ENCODE measurements around the gene MATN1. TPM values are rescaled to one million over a fixed set of nuclear protein-coding genes. Genes with fewer than 3 reads are reported as not detected.

The MATN1 gene
- total and polyA plus RNA-seq, 2 of the 4 experiments (the other 2 are of a cell fraction): 0.27 TPM; not detected in 1

DNA sequence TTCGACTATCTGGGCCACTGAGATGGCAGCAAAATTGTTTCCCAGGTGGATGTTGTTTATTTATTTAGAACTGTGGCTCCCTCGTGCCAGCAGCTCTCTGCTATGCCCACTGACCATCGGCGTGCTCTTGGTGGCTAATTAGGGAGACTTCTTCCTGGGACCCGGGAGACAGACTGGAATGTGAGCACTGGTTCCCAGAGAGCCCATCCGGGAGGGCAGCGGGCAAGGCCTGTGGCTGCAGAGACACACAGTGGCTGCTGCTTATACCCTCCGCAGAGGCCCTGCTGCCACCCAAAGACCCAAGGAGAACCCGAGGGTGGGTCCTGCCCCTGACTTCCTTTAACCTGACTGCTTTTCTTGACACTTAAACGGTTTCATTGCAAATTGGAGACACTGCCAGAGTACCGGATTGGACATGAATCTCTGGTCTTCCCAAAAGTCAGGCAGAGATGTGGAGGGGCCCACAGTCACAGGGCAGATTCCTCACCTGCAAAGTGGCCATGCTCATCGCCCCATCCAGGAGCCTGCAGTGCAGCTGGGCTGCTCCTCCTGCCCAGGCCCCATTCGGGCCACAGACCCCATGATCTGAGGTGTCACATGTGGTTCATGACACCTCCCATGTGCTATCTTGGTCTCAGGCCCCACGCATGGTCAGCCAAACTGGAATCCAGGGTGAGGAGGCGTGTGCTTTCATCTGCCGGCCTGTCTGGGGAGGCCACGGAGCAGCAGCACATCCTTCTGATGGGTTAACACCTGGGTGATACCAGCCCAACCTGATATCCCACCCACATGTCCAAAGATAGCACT lies 5.7 kb upstream of the MATN1 start:
- dilution Hi-C loops (cut with HindIII; ENCODE audit: low sequenced_read_pairs, unreplicated experiment): no loop called here
- no peak overlapping the region for H4K5ac ChIP-seq (ENCODE audit: low read depth, low read length)
- H2BK20ac ChIP-seq (ENCODE audit: low read depth, low read length): no peak overlapping the region
- H2AK5ac ChIP-seq (ENCODE audit: low read depth, low read length): no peak overlapping the region
- ATAC-seq (ENCODE audit: low read depth) (no peak), DNase-seq (no peak)
- H3K4ac ChIP-seq (ENCODE audit: low read depth, low read length): no peak overlapping the region
- H4K20me1 ChIP-seq (ENCODE audit: insufficient read depth, low read length): no peaks in the 10 kb centered on the region
- no peak overlapping the region for H2AK9ac ChIP-seq (replicated peaks; ENCODE audit: low read depth, low read length, poor library complexity)
- no peak overlapping the region for H3K27ac ChIP-seq (ENCODE audit: insufficient read depth, low read length)
- no peak overlapping the region for H2BK15ac ChIP-seq (ENCODE audit: low read depth, low read length)
- H3K27me3 ChIP-seq (ENCODE audit: control insufficient read depth, insufficient read depth, low read length): peaks cover 8% of the 10 kb centered on the region; the same call in 1 of the 2 replicates
- no peak overlapping the region for H3K18ac ChIP-seq (ENCODE audit: low read depth, low read length)
- no peaks in the 10 kb centered on the region for H3K36me3 ChIP-seq (ENCODE audit: control insufficient read depth, insufficient read depth, low read length)
- H4K91ac ChIP-seq (ENCODE audit: insufficient read depth, low read depth, low read length): no peak overlapping the region
- no TSS peak for BruUV-seq (replicated peaks)
- no peak overlapping the region for H2BK120ac ChIP-seq (ENCODE audit: low read depth, low read length)
- H3K4me1 ChIP-seq (ENCODE audit: control insufficient read depth, insufficient read depth, low read length): peaks cover 10% of the 10 kb centered on the region; the same call in 1 of the 2 replicates
- no peak overlapping the region for H3K14ac ChIP-seq (replicated peaks; ENCODE audit: low read depth, low read length)
- 0 out of 2 replicates have a peak, but pooled peaks cover 1% of the 10 kb centered on the region for H3K9me1 ChIP-seq (ENCODE audit: insufficient read depth, low read length)
- H2BK5ac ChIP-seq (ENCODE audit: low read depth, low read length, poor library complexity, severe bottlenecking): no peak overlapping the region
- no peak overlapping the region for H3K56ac ChIP-seq (ENCODE audit: extremely low read depth, insufficient read depth, low read length)
- 88% methylated on average over 13 of the region's 17 CpGs; no CpG with 5 or more reads in 1 of the 2 experiments for WGBS, 2 experiments (ENCODE audit: extremely low coverage in 2 of 2, insufficient read length in 1 of 2)
- H2AFZ ChIP-seq (replicated peaks; ENCODE audit: low read length, poor library complexity): no peak overlapping the region
- H3K4me2 ChIP-seq (ENCODE audit: low read depth, low read length): no peak overlapping the region
- no peak overlapping the region for H3K4me3 ChIP-seq (ENCODE audit: insufficient read depth, low read depth, low read length)
- no peaks in the 10 kb centered on the region for H3K79me1 ChIP-seq (ENCODE audit: low read depth in 1 of 2, low read length in 2 of 2)
- H3K9ac ChIP-seq (ENCODE audit: low read depth, low read length): no peak overlapping the region
- intact Hi-C loops (cut with micrococcal nuclease): no loop called here
- H4K8ac ChIP-seq (ENCODE audit: low read depth in 2 of 2, low read length in 2 of 2): no peak overlapping the region
- POLR2A ChIA-PET (ENCODE audit: unreplicated experiment): no interaction called here
- H3K9me3 ChIP-seq (ENCODE audit: control insufficient read depth, insufficient read depth, low read length): no peaks in the 10 kb centered on the region
- in situ Hi-C loops (cut with MboI; ENCODE audit: low sequenced_read_pairs): loop anchor here (5.0 kb wide), 1 partner anchor 183 kb away; no protein-coding TSS in a partner anchor
- H3K23ac ChIP-seq (ENCODE audit: low read depth, low read length): no peak overlapping the region; the same call in 1 of the 2 replicates
- CTCF ChIA-PET: interaction anchor here (0.9 to 1.2 kb wide), 2 partner anchors 49 to 73 kb away, joined by 3 to 4 read pairs; no protein-coding TSS in a partner anchor
- TF ChIP-seq MXI1 (IDR thresholded peaks at IDR 0.05; ENCODE audit: borderline replicate concordance, low read depth, low read length) (no peak), SMC3 (IDR thresholded peaks at IDR 0.05; ENCODE audit: low read depth, low read length) (no peak), RCOR1 (IDR thresholded peaks at IDR 0.05; ENCODE audit: insufficient replicate concordance, low read length) (no peak), RAD21 (IDR thresholded peaks at IDR 0.05; ENCODE audit: low read length) (no peak), NFE2L2 (IDR thresholded peaks at IDR 0.05; ENCODE audit: low read depth, low read length) (no peak), BHLHE40 (IDR thresholded peaks at IDR 0.05; ENCODE audit: low read depth, low read length) (no peak), MAZ (IDR thresholded peaks at IDR 0.05; ENCODE audit: borderline replicate concordance, low read depth, low read length) (no peak), CHD1 (IDR thresholded peaks at IDR 0.05; ENCODE audit: low read depth, low read length) (no peak), POLR2A (IDR thresholded peaks at IDR 0.05; ENCODE audit: low read depth, low read length) (no peak), FOS (IDR thresholded peaks at IDR 0.05; ENCODE audit: low read depth, low read length) (no peak), CEBPB (IDR thresholded peaks at IDR 0.05; ENCODE audit: low read depth, low read length) (no peak), MAFK (IDR thresholded peaks at IDR 0.05; ENCODE audit: low read depth, low read length) (no peak)
- TF ChIP-seq, protein P1, sequence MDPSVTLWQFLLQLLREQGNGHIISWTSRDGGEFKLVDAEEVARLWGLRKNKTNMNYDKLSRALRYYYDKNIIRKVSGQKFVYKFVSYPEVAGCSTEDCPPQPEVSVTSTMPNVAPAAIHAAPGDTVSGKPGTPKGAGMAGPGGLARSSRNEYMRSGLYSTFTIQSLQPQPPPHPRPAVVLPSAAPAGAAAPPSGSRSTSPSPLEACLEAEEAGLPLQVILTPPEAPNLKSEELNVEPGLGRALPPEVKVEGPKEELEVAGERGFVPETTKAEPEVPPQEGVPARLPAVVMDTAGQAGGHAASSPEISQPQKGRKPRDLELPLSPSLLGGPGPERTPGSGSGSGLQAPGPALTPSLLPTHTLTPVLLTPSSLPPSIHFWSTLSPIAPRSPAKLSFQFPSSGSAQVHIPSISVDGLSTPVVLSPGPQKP (IDR thresholded peaks at IDR 0.05; ENCODE audit: borderline replicate concordance, low read depth, low read length): no peak
- TF ChIP-seq, protein P2, sequence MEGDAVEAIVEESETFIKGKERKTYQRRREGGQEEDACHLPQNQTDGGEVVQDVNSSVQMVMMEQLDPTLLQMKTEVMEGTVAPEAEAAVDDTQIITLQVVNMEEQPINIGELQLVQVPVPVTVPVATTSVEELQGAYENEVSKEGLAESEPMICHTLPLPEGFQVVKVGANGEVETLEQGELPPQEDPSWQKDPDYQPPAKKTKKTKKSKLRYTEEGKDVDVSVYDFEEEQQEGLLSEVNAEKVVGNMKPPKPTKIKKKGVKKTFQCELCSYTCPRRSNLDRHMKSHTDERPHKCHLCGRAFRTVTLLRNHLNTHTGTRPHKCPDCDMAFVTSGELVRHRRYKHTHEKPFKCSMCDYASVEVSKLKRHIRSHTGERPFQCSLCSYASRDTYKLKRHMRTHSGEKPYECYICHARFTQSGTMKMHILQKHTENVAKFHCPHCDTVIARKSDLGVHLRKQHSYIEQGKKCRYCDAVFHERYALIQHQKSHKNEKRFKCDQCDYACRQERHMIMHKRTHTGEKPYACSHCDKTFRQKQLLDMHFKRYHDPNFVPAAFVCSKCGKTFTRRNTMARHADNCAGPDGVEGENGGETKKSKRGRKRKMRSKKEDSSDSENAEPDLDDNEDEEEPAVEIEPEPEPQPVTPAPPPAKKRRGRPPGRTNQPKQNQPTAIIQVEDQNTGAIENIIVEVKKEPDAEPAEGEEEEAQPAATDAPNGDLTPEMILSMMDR (conservative IDR thresholded peaks at IDR 0.05; ENCODE audit: low read depth, low read length): no peak
- TF ChIP-seq, protein P3, sequence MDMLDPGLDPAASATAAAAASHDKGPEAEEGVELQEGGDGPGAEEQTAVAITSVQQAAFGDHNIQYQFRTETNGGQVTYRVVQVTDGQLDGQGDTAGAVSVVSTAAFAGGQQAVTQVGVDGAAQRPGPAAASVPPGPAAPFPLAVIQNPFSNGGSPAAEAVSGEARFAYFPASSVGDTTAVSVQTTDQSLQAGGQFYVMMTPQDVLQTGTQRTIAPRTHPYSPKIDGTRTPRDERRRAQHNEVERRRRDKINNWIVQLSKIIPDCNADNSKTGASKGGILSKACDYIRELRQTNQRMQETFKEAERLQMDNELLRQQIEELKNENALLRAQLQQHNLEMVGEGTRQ (IDR thresholded peaks at IDR 0.05; ENCODE audit: low read depth, low read length): no peak

All from IMR-90 (cell line).